ENCODE measurements around the gene ATG16L1.
A peak's percentile ranks its signal among the peaks of the same experiment; 100 is the strongest.

The ATG16L1 gene

DNA sequence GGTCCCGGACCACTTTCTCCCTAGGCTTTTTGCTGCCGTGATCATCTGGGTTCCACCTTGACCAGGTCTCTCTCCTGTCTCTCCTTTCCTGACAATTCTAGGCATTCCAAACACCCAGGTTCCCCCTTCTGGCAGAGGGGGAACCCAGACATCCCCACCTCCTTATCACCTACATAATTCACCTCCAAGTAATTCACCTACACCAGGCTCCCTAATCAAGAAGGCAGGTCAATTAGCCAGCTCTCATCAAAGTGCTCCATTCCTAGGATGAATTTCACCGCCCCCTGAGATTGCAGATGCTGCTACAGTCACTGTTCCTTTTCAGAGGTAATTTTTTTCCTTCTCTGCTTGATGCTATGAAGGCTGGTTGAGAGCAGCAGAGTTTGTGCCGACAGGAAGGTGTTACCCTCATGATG, 42.3 kb upstream of the ATG16L1 start:
- H3K36me3 Mint-ChIP-seq (ENCODE audit: low read depth), result no peaks in the 10 kb centered on the region
- peaks cover 26% of the 10 kb centered on the region for H3K4me1 Mint-ChIP-seq
- TF ChIP-seq, protein P1, sequence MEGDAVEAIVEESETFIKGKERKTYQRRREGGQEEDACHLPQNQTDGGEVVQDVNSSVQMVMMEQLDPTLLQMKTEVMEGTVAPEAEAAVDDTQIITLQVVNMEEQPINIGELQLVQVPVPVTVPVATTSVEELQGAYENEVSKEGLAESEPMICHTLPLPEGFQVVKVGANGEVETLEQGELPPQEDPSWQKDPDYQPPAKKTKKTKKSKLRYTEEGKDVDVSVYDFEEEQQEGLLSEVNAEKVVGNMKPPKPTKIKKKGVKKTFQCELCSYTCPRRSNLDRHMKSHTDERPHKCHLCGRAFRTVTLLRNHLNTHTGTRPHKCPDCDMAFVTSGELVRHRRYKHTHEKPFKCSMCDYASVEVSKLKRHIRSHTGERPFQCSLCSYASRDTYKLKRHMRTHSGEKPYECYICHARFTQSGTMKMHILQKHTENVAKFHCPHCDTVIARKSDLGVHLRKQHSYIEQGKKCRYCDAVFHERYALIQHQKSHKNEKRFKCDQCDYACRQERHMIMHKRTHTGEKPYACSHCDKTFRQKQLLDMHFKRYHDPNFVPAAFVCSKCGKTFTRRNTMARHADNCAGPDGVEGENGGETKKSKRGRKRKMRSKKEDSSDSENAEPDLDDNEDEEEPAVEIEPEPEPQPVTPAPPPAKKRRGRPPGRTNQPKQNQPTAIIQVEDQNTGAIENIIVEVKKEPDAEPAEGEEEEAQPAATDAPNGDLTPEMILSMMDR (IDR thresholded peaks at IDR 0.05; ENCODE audit: unreplicated experiment in 3 of 3), result no peak
- no peaks in the 10 kb centered on the region for H3K9me3 Mint-ChIP-seq
- peaks cover 15% of the 10 kb centered on the region for H3K27me3 Mint-ChIP-seq (ENCODE audit: low read depth)
- H3K4me3 Mint-ChIP-seq, result no peak overlapping the region
- H3K27ac Mint-ChIP-seq, result peak overlapping the region in 1 of 3 experiments; percentile 45

DNA sequence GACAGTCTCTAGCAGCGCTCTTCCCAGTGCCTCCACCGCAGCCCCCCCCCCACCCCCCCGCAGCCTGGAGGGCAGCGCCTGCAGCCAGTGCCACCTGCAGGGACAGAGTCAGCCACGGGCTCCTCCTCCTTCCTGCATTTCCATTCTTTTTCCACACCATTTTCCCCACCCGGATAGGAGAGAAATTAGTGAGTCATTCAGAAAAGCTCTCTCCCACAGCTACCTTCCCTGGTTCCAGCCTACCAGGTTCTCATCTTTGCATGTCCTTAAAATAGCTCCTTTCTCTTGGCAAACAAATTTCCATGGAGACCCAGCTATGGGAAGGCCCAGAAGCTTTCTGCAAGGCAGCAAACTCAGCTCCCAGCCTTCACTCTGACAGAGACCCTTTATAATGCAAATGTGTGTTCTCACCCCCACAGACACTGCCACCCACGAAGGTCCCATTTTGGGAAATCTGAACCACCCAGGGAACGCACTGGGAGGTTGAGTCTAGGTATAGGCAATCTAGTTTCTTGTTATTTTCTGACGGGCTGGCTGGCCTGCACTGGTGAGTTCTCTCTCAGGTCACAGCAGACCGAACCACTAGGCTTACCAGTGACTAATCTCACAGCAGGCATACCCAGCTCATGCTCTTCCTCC, 41.8 kb upstream of the ATG16L1 start:
- Mint-ChIP-seq H3K4me1 (peaks cover 26% of the 10 kb centered on the region), H3K4me3 (no peak overlapping the region), H3K27me3 (ENCODE audit: low read depth) (peaks cover 15% of the 10 kb centered on the region), H3K36me3 (ENCODE audit: low read depth) (no peaks in the 10 kb centered on the region), H3K27ac (peak overlapping the region in 2 of 3 experiments; percentile 45 to 66), H3K9me3 (no peaks in the 10 kb centered on the region)
- TF ChIP-seq, protein P1 (IDR thresholded peaks at IDR 0.05; ENCODE audit: unreplicated experiment in 3 of 3), result no peak

DNA sequence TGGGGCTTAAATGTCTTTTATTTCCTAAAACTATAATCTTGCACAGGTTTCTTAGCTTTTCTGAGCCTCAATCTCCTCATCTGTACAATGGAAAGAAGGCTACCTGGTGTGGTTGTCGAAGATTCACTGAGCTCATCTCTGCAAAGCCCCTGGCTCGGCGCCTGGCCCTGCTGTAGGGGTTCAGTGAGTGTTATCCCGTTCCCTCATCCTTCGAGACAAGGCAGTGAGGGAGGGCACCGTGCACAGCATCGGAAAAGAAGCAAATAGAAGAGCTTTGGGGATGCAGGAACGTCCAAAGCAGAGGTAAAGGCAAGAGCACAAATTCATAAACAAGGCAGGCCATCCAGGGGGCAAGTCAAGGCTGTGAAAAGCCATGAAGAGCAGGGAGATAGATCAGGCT, 41.2 kb upstream of the ATG16L1 start:
- no peaks in the 10 kb centered on the region for H3K36me3 Mint-ChIP-seq (ENCODE audit: low read depth)
- H3K4me1 Mint-ChIP-seq, result peaks cover 26% of the 10 kb centered on the region
- peaks cover 12% of the 10 kb centered on the region for H3K27me3 Mint-ChIP-seq (ENCODE audit: low read depth)
- no peaks in the 10 kb centered on the region for H3K9me3 Mint-ChIP-seq
- TF ChIP-seq, protein P1 (IDR thresholded peaks at IDR 0.05; ENCODE audit: unreplicated experiment in 3 of 3), result no peak
- H3K4me3 Mint-ChIP-seq, result peak overlapping the region in 1 of 3 experiments; percentile 9
- H3K27ac Mint-ChIP-seq, result peak overlapping the region in 2 of 3 experiments; percentile 45 to 66

DNA sequence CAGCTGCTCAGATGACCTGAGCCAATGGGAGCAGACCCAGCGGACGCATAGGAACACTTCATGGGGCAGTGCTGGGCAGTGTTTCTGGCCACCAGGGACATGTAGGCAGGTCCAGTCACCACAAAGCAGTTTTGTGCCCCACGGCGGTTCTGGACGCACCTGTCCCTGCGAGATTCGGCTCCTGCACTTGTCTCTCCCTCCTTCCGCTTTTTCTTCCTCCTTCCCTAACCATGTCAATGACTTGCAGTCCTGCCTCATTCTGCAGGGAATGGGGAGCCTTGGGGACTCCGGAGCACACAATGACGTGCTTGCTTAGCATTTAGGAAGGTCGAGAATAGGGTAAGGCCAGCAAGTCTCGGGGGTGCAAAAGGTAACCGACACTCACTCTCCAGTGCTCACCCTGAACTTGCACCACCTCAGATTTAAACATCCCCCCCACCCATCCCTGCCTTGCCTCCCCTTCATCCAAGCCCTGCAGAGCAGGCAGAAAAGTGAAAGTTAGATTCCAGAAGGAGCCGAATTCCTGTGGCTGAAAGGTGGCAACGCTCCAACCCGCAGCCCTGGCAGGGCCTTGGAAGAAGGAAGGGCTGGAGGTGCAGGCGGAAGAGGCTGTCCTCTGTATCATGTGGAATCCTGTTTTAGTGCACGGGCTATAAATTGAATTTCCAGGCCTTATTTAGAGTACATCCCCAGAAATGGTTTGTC, 40.5 kb upstream of the ATG16L1 start:
- TF ChIP-seq, protein P1 (IDR thresholded peaks at IDR 0.05; ENCODE audit: unreplicated experiment in 3 of 3), result no peak
- Mint-ChIP-seq H3K36me3 (ENCODE audit: low read depth) (no peaks in the 10 kb centered on the region), H3K4me3 (no peak overlapping the region), H3K27me3 (ENCODE audit: low read depth) (peaks cover 12% of the 10 kb centered on the region), H3K9me3 (no peaks in the 10 kb centered on the region), H3K4me1 (peaks cover 26% of the 10 kb centered on the region), H3K27ac (peak overlapping the region in 2 of 3 experiments; percentile 45 to 70)

DNA sequence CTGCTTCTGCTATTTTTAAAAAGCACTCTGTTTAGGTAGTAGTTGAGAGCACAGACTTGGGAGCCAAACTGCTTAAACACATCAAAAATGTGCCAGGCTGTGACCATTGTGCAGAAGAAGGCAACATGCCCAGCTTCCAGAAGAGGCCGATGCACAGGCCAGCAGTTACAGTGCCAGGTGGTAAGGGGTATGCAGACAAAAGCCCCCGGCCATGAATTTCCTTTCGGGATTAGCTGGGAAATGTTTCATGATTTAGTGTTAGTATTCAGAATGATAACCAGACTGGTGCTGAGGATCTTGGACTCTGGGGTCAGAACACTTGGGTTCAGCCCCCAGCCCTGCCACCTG, 40.0 kb upstream of the ATG16L1 start:
- peaks cover 12% of the 10 kb centered on the region for H3K27me3 Mint-ChIP-seq (ENCODE audit: low read depth)

More for the DNA sequence above, 40.0 kb upstream of the ATG16L1 start:
- peaks cover 26% of the 10 kb centered on the region for H3K4me1 Mint-ChIP-seq
- H3K9me3 Mint-ChIP-seq, result no peaks in the 10 kb centered on the region
- TF ChIP-seq, protein P1 (IDR thresholded peaks at IDR 0.05; ENCODE audit: unreplicated experiment in 3 of 3), result no peak
- no peaks in the 10 kb centered on the region for H3K36me3 Mint-ChIP-seq (ENCODE audit: low read depth)
- no peak overlapping the region for H3K4me3 Mint-ChIP-seq
- H3K27ac Mint-ChIP-seq, result peak overlapping the region in 2 of 3 experiments; percentile 45 to 70

All from nephron (organoid).